Stimulated activated naive B cell treated with anti-CD40 and anti-IgM and Interleukin-4, amounts not matched to agents 10 μg/mL and 1 μg/mL and 100 μg/mL, for 72 hours (primary cell): ENCODE results near the gene MAST3.

ENCODE experiments used
- ATAC-seq, 2 donors: fragments of 150-1000 bp; cut with Tn5 transposase; replicated peaks; 2 replicates each; pipeline ENCODE4 v1.10.0; 2021; ENCODE audit warnings: moderate library complexity in 1 of 2
- DNase-seq: peaks from one replicate; pipeline ENCODE4 v3.0.0; 2021
- H3K27ac Mint-ChIP-seq: one replicate; pipeline ENCODE4 v1.8.0; 2022; ENCODE audit warnings: mild to moderate bottlenecking, mixed read lengths
- H3K27me3 Mint-ChIP-seq, 2 donors: one replicate each; pipeline ENCODE4 v1.8.0; 2022; ENCODE audit warnings: mixed read lengths in 2 of 2
- H3K36me3 Mint-ChIP-seq, 2 donors: one replicate each; pipeline ENCODE4 v1.8.0; 2022; ENCODE audit warnings: mixed read lengths in 2 of 2, mild to moderate bottlenecking in 1 of 2
- H3K4me1 Mint-ChIP-seq, 2 donors: one replicate each; pipeline ENCODE4 v1.8.0; 2022; ENCODE audit warnings: mixed read lengths in 2 of 2, mild to moderate bottlenecking in 1 of 2
- H3K4me3 Mint-ChIP-seq, 2 donors: one replicate each; pipeline ENCODE4 v1.8.0; 2022; ENCODE audit warnings: mild to moderate bottlenecking in 2 of 2, mixed read lengths in 2 of 2, moderate library complexity in 1 of 2
- H3K9me3 Mint-ChIP-seq, 2 donors: one replicate each; pipeline ENCODE4 v1.8.0; 2022; ENCODE audit warnings: mixed read lengths in 2 of 2, mild to moderate bottlenecking in 1 of 2

The MAST3 gene

GRCh38 chr19:18097217-18097992 is at the start of gene MAST3:
Gene MAST3 (plus strand): TSS chr19:18097778. CDS start chr19:18097793, 15 bp downstream.
- H3K27me3 Mint-ChIP-seq = no peaks in the 10 kb centered on the region
- peak within 1 kb of the TSS; percentile 98 for H3K27ac Mint-ChIP-seq
- H3K36me3 Mint-ChIP-seq = peaks cover 32 to 53% of the 10 kb centered on the region in 2 donors
- no peaks in the 10 kb centered on the region for H3K9me3 Mint-ChIP-seq
- H3K4me3 Mint-ChIP-seq = peak within 1 kb of the TSS; percentile 92 to 96
- peak; percentile 70 to 79 for ATAC-seq
- DNase-seq = peak; percentile 90
- H3K4me1 Mint-ChIP-seq = peaks cover 26 to 54% of the 10 kb centered on the region in 2 donors

GRCh38 chr19:18049385-18049784 is 48.2 kb upstream of the MAST3 start:
- Mint-ChIP-seq H3K4me1 (peaks cover 31 to 42% of the 10 kb centered on the region in 2 donors), H3K27ac (peak overlapping the region; percentile 79), H3K4me3 (no peak overlapping the region), H3K27me3 (no peaks in the 10 kb centered on the region), H3K36me3 (no peaks in the 10 kb centered on the region), H3K9me3 (no peaks in the 10 kb centered on the region)
- DNase-seq (no peak), ATAC-seq (no peak)

DNA sequence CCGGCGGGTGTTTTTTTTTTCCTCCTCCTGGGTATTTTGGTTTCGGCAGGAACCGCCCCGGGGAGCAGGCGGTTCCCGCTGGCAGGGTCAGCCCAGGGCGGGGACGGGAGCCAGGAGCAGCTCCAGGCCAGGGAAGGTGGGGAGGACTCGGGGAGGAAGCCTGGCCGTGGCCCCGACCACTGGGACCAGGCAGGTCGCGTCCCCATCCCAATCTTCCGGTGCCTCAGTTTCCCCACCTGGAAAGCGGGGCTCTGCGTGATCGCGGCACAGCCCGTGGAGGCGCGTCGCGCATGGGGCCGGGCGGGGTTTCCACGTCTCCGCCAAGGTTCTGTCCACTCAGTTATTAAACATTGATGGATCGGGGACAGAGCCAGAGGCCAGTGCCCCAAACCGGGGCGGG is 45.7 kb upstream of the MAST3 start:
- Mint-ChIP-seq H3K27me3 (no peaks in the 10 kb centered on the region), H3K36me3 (no peaks in the 10 kb centered on the region), H3K4me3 (no peak overlapping the region), H3K9me3 (no peaks in the 10 kb centered on the region), H3K4me1 (peaks cover 16 to 17% of the 10 kb centered on the region in 2 donors), H3K27ac (no peak overlapping the region)
- no peak for DNase-seq
- ATAC-seq = no peak

DNA sequence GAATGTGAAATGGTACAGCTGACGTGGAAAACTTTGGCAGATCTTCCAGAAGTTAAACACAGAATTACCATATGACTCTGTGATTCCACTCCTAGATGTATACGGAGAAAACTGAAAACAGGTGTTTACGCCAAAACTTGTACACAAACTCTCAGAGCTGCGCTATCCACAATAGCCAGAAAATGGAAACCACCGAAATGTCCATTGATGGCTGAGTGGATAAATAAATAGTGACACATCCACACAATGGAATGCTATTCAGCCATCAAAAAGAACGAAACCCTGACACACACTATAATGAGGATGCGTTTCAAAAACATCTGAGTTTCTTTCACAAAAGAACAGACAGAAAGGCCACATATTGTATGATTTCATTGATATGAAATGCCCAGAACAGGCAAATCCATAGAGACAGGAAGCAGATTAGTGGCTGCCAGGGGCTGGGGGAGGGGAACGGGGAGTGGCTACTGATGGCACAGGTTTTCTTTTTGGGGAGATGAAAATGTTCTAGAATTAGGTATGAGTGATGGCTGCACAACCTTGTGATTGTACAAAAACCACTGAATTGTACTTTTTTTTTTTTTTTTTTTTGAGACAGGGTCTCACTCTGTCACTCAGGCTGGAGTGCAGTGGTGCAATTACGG is 43.9 kb upstream of the MAST3 start:
- no peak for DNase-seq

GRCh38 chr19:18055967-18056366 is 41.6 kb upstream of the MAST3 start:
- Mint-ChIP-seq H3K4me1 (peaks cover 12 to 19% of the 10 kb centered on the region in 2 donors), H3K4me3 (no peak overlapping the region), H3K27me3 (no peaks in the 10 kb centered on the region), H3K36me3 (peaks cover 10 to 17% of the 10 kb centered on the region in 2 donors), H3K27ac (peak overlapping the region; percentile 75), H3K9me3 (no peaks in the 10 kb centered on the region)
- DNase-seq = no peak
- ATAC-seq = no peak

More for the DNA sequence above, 43.9 kb upstream of the MAST3 start:
- Mint-ChIP-seq H3K4me3 (no peak overlapping the region), H3K36me3 (peaks cover 3 to 4% of the 10 kb centered on the region in 2 donors), H3K27ac (no peak overlapping the region), H3K4me1 (peaks cover 20 to 27% of the 10 kb centered on the region in 2 donors), H3K27me3 (no peaks in the 10 kb centered on the region), H3K9me3 (no peaks in the 10 kb centered on the region)
- ATAC-seq = no peak

DNA sequence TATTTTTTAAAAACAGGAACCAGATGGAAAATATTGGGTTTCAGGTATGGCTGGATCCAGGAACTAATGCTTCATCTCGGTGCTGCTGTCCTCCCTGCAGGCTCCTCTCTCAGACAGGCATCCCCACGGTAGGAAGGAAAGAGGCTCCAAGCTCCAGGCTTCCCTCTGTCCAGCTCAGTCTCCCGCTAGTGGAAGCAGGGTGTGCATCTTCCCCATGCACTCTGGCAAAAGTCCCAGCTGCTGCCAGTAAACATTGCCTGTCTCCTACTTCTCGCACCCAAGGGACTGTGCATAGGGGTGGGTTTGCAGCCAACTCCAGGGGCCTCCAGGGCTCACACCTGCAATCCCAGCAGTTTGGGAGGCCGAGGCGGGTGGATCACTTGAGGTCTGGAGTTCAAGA is 40.0 kb upstream of the MAST3 start:
- Mint-ChIP-seq H3K27me3 (no peaks in the 10 kb centered on the region), H3K27ac (peak overlapping the region; percentile 37), H3K4me3 (peak overlapping the region in 1 of 2 donors; percentile 84)

DNA sequence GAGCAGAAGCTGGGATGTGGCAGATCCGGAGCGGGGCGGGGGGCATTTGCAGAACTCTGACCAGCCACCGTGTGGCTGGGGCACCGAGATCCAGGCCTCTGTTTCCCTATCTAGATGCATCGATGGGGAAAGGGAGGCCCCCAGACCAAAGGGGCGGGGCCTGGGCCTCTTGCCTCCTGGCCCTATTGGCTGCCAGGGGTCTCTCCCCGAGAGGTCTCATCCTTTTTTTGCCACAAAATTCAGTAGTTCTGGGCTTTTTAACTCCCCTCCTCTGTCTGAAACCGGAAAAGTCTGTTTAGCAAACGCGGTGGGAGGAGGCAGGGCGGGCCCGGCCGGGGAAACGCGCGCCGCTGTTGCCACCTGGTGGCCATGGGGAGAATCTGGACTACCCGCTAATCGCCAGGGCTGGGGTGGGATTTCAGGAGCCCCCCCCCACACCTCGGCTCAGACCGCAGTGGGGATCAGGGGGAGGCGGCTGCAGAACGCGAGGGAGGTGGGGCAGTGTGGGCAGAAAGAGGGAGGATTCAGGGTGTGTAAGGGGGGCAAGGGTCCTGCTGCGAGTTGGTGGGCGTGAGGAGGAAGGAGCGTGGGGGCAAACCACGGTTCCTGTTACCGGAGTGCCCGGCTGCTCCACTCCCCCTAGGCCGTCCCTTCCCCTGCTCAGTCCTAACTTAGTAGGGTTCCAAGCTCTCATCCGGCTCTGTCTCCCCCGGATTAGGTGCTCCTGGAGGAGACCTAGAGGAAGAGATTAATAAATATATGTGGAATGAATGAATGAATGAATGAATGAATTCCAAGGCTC is 39.2 kb upstream of the MAST3 start:
- Mint-ChIP-seq H3K4me1 (peaks cover 10 to 24% of the 10 kb centered on the region in 2 donors), H3K27ac (peak overlapping the region; percentile 79), H3K36me3 (peaks cover 18 to 30% of the 10 kb centered on the region in 2 donors), H3K9me3 (no peaks in the 10 kb centered on the region), H3K27me3 (no peaks in the 10 kb centered on the region), H3K4me3 (peak overlapping the region; percentile 63 to 84)
- ATAC-seq = peak; percentile 88 to 91
- peak; percentile 71 for DNase-seq

More for the DNA sequence above, 40.0 kb upstream of the MAST3 start:
- Mint-ChIP-seq H3K4me1 (peaks cover 10 to 20% of the 10 kb centered on the region in 2 donors), H3K36me3 (peaks cover 15 to 26% of the 10 kb centered on the region in 2 donors), H3K9me3 (no peaks in the 10 kb centered on the region)
- ATAC-seq (no peak), DNase-seq (no peak)

DNA sequence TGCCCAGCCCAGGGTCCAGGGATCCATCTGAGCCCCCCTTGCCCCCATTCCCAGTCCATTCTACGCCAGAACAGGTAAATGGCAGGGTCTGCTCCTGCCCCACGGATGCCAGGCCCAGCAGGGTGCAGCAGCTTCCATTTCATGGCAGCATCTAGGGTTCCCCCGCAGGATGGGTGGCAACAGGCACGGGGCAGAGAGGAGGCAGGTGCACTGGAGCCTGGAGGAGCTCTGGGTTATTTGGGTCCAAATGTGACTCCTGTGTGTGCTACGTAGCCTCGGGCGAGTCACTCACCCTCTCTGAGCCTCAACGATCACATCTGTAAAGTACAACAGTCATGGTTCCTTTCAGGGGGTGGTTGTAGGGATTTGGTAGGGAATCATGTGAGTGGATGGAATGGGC is 38.3 kb upstream of the MAST3 start:
- Mint-ChIP-seq H3K4me3 (no peak overlapping the region), H3K27me3 (no peaks in the 10 kb centered on the region), H3K27ac (no peak overlapping the region), H3K9me3 (no peaks in the 10 kb centered on the region), H3K4me1 (peaks cover 12 to 27% of the 10 kb centered on the region in 2 donors), H3K36me3 (peaks cover 23 to 34% of the 10 kb centered on the region in 2 donors)
- DNase-seq = no peak
- ATAC-seq = no peak

DNA sequence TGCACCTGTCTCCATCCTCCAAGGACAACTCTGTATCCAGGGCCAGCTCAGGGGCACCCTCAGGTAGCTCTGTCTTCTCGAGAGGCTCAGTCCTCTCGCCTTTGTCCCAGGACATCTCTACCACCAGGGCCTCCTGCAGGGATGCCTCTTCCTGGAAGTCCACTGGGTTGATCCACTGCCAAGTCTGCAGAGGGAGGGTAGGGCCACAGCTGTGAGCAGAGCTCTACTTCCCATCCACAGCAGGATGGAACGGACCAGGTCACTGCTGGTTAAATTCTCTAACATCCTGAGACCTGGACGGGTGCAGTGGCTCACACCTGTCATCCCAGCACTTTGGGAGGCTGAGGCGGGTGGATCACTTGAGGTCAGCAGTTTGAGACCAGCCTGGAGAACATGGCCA is 37.7 kb upstream of the MAST3 start:
- Mint-ChIP-seq H3K4me3 (peak overlapping the region in 1 of 2 donors; percentile 16), H3K27me3 (no peaks in the 10 kb centered on the region), H3K9me3 (no peaks in the 10 kb centered on the region), H3K27ac (no peak overlapping the region), H3K4me1 (peaks cover 12 to 27% of the 10 kb centered on the region in 2 donors), H3K36me3 (peaks cover 24 to 36% of the 10 kb centered on the region in 2 donors)
- no peak for ATAC-seq
- no peak for DNase-seq

GRCh38 chr19:18060472-18060871 is 37.1 kb upstream of the MAST3 start:
- H3K9me3 Mint-ChIP-seq = no peaks in the 10 kb centered on the region
- H3K27ac Mint-ChIP-seq = no peak overlapping the region
- peaks cover 12 to 27% of the 10 kb centered on the region in 2 donors for H3K4me1 Mint-ChIP-seq
- ATAC-seq (no peak), DNase-seq (no peak)
- H3K27me3 Mint-ChIP-seq = no peaks in the 10 kb centered on the region
- H3K4me3 Mint-ChIP-seq = no peak overlapping the region
- peaks cover 29 to 41% of the 10 kb centered on the region in 2 donors for H3K36me3 Mint-ChIP-seq

GRCh38 chr19:18062028-18062427 is 35.5 kb upstream of the MAST3 start:
- Mint-ChIP-seq H3K9me3 (no peaks in the 10 kb centered on the region), H3K27ac (no peak overlapping the region), H3K4me1 (peaks cover 10 to 27% of the 10 kb centered on the region in 2 donors), H3K36me3 (peaks cover 33 to 46% of the 10 kb centered on the region in 2 donors), H3K27me3 (no peaks in the 10 kb centered on the region), H3K4me3 (no peak overlapping the region)
- DNase-seq = no peak
- ATAC-seq = no peak

GRCh38 chr19:18063463-18063862 is 34.1 kb upstream of the MAST3 start:
- H3K27me3 Mint-ChIP-seq = no peaks in the 10 kb centered on the region
- peaks cover 33 to 46% of the 10 kb centered on the region in 2 donors for H3K36me3 Mint-ChIP-seq
- no peak overlapping the region for H3K27ac Mint-ChIP-seq
- no peaks in the 10 kb centered on the region for H3K9me3 Mint-ChIP-seq
- H3K4me3 Mint-ChIP-seq = no peak overlapping the region
- no peak for ATAC-seq
- peaks cover 5 to 17% of the 10 kb centered on the region in 2 donors for H3K4me1 Mint-ChIP-seq
- DNase-seq = no peak

- DNase-seq = no peak
- H3K27ac Mint-ChIP-seq = no peak overlapping the region
- H3K36me3 Mint-ChIP-seq = peaks cover 28 to 45% of the 10 kb centered on the region in 2 donors
- H3K27me3 Mint-ChIP-seq = no peaks in the 10 kb centered on the region
- no peaks in the 10 kb centered on the region for H3K9me3 Mint-ChIP-seq
- no peak overlapping the region for H3K4me3 Mint-ChIP-seq
- H3K4me1 Mint-ChIP-seq = peaks cover 3 to 12% of the 10 kb centered on the region in 2 donors
- no peak for ATAC-seq
Observed at GRCh38 chr19:18065173-18065495, 32.4 kb upstream of the MAST3 start.

- no peak for ATAC-seq
Observed at GRCh38 chr19:18068395-18068794, 29.2 kb upstream of the MAST3 start.

More at GRCh38 chr19:18068395-18068794, 29.2 kb upstream of the MAST3 start:
- no peak for DNase-seq
- peak overlapping the region; percentile 37 for H3K27ac Mint-ChIP-seq
- H3K4me3 Mint-ChIP-seq = no peak overlapping the region
- peaks cover 29 to 43% of the 10 kb centered on the region in 2 donors for H3K36me3 Mint-ChIP-seq
- no peaks in the 10 kb centered on the region for H3K27me3 Mint-ChIP-seq
- H3K4me1 Mint-ChIP-seq = peaks cover 1 to 3% of the 10 kb centered on the region in 2 donors
- no peaks in the 10 kb centered on the region for H3K9me3 Mint-ChIP-seq
